ENCODE results near the gene FAF1. TPM values are rescaled to one million over a fixed set of nuclear protein-coding genes. Genes with fewer than 3 reads are reported as not detected.
"Not testable (repeated sequence)": the region's sequence is repeated elsewhere in the genome, so short reads cannot be mapped to it uniquely, and the experiment has no call there.

The FAF1 gene
- total RNA-seq, 1 experiment from 2014 or later = 73.2 TPM

DNA sequence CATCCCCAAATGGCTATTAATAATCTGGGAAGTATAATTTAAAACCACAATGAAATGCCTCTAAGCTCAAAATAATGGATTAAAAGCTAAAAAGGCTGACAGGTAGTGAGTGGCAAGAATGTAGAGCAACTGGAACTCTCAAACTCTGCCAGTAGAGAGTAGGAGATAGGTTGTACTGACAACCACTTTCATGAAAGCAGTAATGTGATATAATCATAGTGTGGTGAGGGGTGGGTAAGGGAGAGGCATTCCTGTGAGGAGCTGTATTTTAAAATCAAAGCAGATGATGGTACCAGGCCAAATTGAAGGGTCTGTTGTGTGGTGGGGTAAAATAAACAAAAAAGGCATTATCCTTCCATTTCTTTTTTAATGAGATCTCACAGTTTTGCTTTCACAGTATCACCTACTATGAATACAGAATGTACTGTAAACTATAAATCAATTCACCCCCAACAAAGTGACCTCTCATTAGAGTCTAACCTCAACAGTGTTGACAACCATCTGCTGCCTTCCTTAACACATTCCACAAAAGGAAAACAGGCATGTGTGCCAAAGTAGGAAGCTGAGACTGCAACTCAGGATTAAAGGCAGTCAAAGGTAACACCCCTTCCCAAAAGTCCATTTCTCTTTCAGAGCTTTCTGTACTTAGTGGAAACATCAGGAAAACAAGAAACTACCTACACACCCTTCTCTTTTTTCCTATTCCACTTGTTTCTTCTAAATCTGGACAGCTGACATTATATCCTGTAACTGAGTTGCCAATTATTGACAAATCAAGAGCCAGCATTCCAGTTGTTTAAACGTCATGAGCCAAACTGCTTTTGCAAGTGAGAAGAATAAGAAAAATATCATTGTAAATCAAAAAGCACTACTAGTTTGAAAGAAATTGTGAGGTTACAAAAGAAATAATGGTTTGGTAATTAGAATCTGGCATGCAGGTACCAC is 130.8 kb downstream of the FAF1 start (continued):
- TF ChIP-seq ELF1 (IDR thresholded peaks at IDR 0.05; ENCODE audit: borderline replicate concordance, low read depth) (no peak), YY1 (IDR thresholded peaks at IDR 0.05; ENCODE audit: extremely low read depth, insufficient replicate concordance, low read depth, low read length) (no peak)

DNA sequence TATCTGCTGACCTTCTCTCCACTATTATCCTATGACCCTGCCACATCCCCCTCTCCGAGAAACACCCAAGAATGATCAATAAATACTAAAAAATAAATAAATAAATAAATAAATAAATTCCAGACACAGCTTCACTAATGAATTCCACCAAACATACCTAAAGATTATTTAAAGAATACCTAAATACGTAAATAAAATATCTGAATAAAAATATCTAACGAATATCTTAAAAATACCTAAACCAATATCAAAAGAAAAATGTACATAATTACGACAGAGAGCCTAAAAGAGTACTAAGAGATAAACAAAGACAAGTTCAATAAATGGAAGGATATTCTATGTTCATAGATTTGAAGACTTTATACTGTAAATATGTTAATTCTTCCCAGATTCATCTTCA is 132.5 kb downstream of the FAF1 start:
- Histone ChIP-seq H3K4me3 (replicated peaks in 1 of 2; ENCODE audit: low read depth in 1 of 2, low read length in 2 of 2) (no peak overlapping the region), H3K9me3 (ENCODE audit: control insufficient read depth in 1 of 2, insufficient read depth in 1 of 2, low read depth in 1 of 2, low read length in 2 of 2) (no peaks in the 10 kb centered on the region), H3K4me2 (ENCODE audit: low read length) (no peak overlapping the region), H3K27me3 (ENCODE audit: insufficient read depth, low read length) (no peaks in the 10 kb centered on the region), H3K36me3 (ENCODE audit: control insufficient read depth in 1 of 2, insufficient read depth in 2 of 2, low read length in 2 of 2) (0 out of 4 replicates have a peak, but pooled peaks cover 0 to 4% of the 10 kb centered on the region in 2 experiments), H3K27ac (ENCODE audit: low read depth, low read length) (no peak overlapping the region), H2AFZ (ENCODE audit: low read depth, low read length, poor library complexity, severe bottlenecking) (no peak overlapping the region), H3K79me2 (ENCODE audit: insufficient read depth, low read length) (peaks cover 81% of the 10 kb centered on the region), H3K9ac (ENCODE audit: low read length) (no peak overlapping the region), H3K9me2 (ENCODE audit: insufficient read depth) (no peaks in the 10 kb centered on the region; the same call in 1 of the 2 replicates), H4K20me1 (ENCODE audit: insufficient read depth) (peaks cover 3% of the 10 kb centered on the region; the same call in 1 of the 2 replicates), H3K4me1 (ENCODE audit: control insufficient read depth in 1 of 2, insufficient read depth in 2 of 2, low read length in 2 of 2) (no peaks in the 10 kb centered on the region)
- ChIA-PET POLR2A (interaction anchor here (0.8 kb wide), 1 partner anchor 155 kb away, joined by 3 read pairs; no protein-coding TSS in a partner anchor), RAD21 (ENCODE audit: low non-redundant PET in 1 of 2, low total read pairs in 2 of 2, uncharacterized antibody in 2 of 2, unreplicated experiment in 2 of 2) (no interaction called here), CTCF (no interaction called here)
- ATAC-seq (no peak), DNase-seq (ENCODE audit: low read depth, low spot score) (no peak)
- intact Hi-C loops (cut with micrococcal nuclease) = no loop called here
- BruUV-seq (replicated peaks) = no TSS peak
- no peak for TF ChIP-seq SP1 (IDR thresholded peaks at IDR 0.05; ENCODE audit: low read depth)
- no peak for TF ChIP-seq REST (IDR thresholded peaks at IDR 0.05; ENCODE audit: low read depth)
- no peak for TF ChIP-seq MAX (IDR thresholded peaks at IDR 0.05)
- no peak for TF ChIP-seq ELF1 (IDR thresholded peaks at IDR 0.05; ENCODE audit: borderline replicate concordance, low read depth)
- no peak for TF ChIP-seq EGR1 (IDR thresholded peaks at IDR 0.05; ENCODE audit: low read depth)
- no peak for TF ChIP-seq POLR2AphosphoS5 (IDR thresholded peaks at IDR 0.05; ENCODE audit: low read depth, low read length)
- TF ChIP-seq, protein P1, sequence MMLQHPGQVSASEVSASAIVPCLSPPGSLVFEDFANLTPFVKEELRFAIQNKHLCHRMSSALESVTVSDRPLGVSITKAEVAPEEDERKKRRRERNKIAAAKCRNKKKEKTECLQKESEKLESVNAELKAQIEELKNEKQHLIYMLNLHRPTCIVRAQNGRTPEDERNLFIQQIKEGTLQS (IDR thresholded peaks at IDR 0.05) = no peak

DNA sequence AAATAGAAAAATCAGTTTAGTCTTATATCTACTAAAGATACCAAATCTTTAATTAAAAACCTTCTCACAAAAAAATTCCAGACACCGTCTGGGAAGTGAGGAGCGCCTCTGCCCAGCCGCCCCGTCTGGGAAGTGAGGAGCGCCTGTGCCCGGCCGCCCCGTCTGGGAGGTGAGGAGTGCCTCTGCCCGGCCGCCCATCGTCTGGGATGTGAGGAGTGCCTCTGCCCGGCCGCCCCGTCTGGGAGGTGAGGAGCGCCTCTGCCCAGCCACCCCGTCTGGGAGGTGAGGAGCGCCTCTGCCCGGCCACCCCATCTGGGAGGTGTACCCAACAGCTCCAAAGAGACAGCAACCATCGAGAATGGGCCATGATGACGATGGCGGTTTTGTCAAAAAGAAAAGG is 133.3 kb downstream of the FAF1 start:
- H3K9ac ChIP-seq (ENCODE audit: low read length); H2AFZ ChIP-seq (ENCODE audit: low read depth, low read length, poor library complexity, severe bottlenecking); DNase-seq (ENCODE audit: low read depth, low spot score); ATAC-seq; CTCF ChIA-PET; H3K4me1 ChIP-seq (ENCODE audit: control insufficient read depth in 1 of 2, insufficient read depth in 2 of 2, low read length in 2 of 2); H3K4me3 ChIP-seq (replicated peaks in 1 of 2; ENCODE audit: low read depth in 1 of 2, low read length in 2 of 2); H3K36me3 ChIP-seq (ENCODE audit: control insufficient read depth in 1 of 2, insufficient read depth in 2 of 2, low read length in 2 of 2); RAD21 ChIA-PET (ENCODE audit: low non-redundant PET in 1 of 2, low total read pairs in 2 of 2, uncharacterized antibody in 2 of 2, unreplicated experiment in 2 of 2); H3K9me3 ChIP-seq (ENCODE audit: control insufficient read depth in 1 of 2, insufficient read depth in 1 of 2, low read depth in 1 of 2, low read length in 2 of 2); intact Hi-C loops (cut with micrococcal nuclease); H3K27ac ChIP-seq (ENCODE audit: low read depth, low read length); H4K20me1 ChIP-seq (ENCODE audit: insufficient read depth); BruUV-seq (replicated peaks); H3K27me3 ChIP-seq (ENCODE audit: insufficient read depth, low read length); H3K4me2 ChIP-seq (ENCODE audit: low read length); H3K9me2 ChIP-seq (ENCODE audit: insufficient read depth): not testable (repeated sequence)
- H3K79me2 ChIP-seq (ENCODE audit: insufficient read depth, low read length) = peaks cover 79% of the 10 kb centered on the region
- POLR2A ChIA-PET = interaction anchor here (0.8 kb wide), 1 partner anchor 156 kb away, joined by 3 read pairs; no protein-coding TSS in a partner anchor
